Retinal pigment epithelial cell (primary cell): ENCODE data around the gene CCDC12.

Experiments used
- DNase-seq: peaks from one replicate; pipeline ENCODE4 v3.0.0-alpha.2; 2010; ENCODE audit warnings: low read depth
- H3K4me3 ChIP-seq: 2 replicates; pipeline ENCODE4 v1.5.1; 2011; ENCODE audit warnings: mild to moderate bottlenecking, low read length, control low read depth, moderate library complexity
- CTCF ChIP-seq: conservative IDR thresholded peaks from 2 replicates; pipeline ENCODE4 v1.5.1; 2011; ENCODE audit warnings: low read depth, low read length, control low read depth, inconsistent platforms

Gene CCDC12

GRCh38 chr3:46903341-46904302, 72.9 kb downstream of the CCDC12 start:
- DNase-seq, result no peak
- TF ChIP-seq CTCF, result no peak
- no peak overlapping the region for H3K4me3 ChIP-seq

DNA sequence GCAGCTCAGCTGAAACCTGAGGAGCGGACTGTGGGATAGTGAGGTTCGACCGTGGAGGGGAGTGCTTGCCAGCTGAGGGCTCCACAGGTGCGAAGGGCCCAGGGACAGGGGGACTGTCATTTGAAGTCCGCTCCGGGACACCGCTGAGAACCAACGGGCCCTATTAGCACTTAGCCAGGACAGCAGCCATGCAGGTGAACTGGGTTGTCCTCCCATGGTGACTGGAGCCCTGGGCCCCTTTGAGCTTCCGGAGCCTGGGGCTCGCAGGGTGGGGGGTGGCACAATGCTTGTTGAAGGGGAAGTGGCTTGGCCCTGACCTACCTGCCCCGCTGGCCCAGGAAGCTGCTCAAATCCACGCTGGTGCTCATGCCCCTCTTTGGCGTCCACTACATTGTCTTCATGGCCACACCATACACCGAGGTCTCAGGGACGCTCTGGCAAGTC, 74.3 kb downstream of the CCDC12 start:
- no peak for TF ChIP-seq CTCF
- no peak overlapping the region for H3K4me3 ChIP-seq
- no peak for DNase-seq

DNA sequence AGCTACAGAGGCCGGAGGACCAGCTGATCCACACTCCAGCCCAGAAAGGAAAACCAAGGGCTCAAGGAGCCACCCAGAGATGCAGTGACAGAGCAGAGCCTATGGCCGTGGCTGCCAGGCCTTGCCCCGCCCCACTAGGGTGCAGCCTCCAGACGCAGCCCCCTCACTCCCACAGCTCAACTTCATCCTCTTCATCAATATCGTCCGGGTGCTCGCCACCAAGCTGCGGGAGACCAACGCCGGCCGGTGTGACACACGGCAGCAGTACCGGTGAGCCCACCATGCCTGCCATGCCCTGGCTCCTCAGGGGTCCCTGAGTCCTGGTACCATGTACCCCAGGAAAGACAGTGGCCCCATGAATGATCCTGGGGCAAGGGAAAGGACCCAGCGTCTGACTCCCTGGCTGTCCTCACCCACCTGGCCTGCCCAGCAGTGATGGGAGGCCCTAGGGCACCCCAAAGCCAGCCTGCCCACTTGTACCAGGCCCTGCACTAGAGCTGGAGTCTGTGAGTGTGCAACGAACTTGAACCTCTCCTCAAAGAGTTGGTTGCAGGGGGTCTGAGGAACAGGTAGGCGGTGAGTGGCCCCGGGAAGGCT, 74.9 kb downstream of the CCDC12 start:
- TF ChIP-seq CTCF, result no peak
- no peak overlapping the region for H3K4me3 ChIP-seq
- no peak for DNase-seq

DNA sequence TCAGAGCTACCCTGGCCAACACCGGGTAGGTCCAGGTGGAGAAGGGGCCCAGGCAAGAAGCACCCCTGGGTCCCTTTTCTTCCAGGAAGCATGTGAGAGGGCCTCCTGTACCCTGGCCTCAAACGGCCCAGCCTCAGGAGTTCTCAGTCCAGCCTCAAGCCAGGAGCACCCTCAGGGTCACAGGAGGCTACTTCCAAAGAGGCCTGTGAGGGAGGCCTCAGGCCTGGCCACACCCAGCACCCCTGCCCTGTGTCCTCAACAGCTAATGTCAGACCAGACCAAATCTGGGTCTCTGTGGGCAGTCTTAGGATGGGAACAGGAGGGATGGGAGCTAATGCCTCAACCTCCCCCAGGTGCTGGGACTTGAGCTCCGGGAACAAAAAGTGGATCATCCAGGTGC, 75.5 kb downstream of the CCDC12 start:
- TF ChIP-seq CTCF, result no peak
- DNase-seq, result no peak

GRCh38 chr3:46900356-46900755, 76.2 kb downstream of the CCDC12 start:
- H3K4me3 ChIP-seq, result no peak overlapping the region
- no peak for DNase-seq
- no peak for TF ChIP-seq CTCF

More for the DNA sequence above, 75.5 kb downstream of the CCDC12 start:
- no peak overlapping the region for H3K4me3 ChIP-seq

GRCh38 chr3:46900007-46900292, 76.6 kb downstream of the CCDC12 start:
- no peak for DNase-seq
- no peak overlapping the region for H3K4me3 ChIP-seq
- no peak for TF ChIP-seq CTCF
